HG03135 (cell line): Measurements from ENCODE around the gene AMHR2.

Experiments used
- ATAC-seq: cut with Tn5 transposase; IDR thresholded peaks from one replicate; pipeline ENCODE4 v1.9.1; 2021; ENCODE audit warnings: mild to moderate bottlenecking, moderate library complexity; ENCODE audit not compliant: unreplicated experiment

The AMHR2 gene

DNA sequence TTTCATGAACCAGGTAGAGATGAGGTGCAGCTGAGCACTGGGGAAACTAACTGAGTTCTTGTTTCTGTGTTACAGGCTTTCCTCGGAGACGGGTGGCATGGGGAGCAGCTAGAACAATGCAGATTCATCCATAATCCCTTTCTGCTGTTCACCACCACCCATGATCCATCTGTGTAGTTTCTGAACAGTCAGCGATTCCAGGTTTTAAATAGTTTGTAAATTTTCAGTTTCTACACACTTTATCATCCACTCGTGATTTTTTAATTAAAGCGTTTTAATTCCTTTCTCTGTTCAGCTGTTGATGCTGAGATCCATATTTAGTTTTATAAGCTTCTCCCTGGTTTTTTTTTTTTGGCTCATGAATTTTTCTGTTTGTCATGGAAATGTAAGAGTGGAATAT lies 55.7 kb downstream of the AMHR2 start:
- no peak for ATAC-seq

DNA sequence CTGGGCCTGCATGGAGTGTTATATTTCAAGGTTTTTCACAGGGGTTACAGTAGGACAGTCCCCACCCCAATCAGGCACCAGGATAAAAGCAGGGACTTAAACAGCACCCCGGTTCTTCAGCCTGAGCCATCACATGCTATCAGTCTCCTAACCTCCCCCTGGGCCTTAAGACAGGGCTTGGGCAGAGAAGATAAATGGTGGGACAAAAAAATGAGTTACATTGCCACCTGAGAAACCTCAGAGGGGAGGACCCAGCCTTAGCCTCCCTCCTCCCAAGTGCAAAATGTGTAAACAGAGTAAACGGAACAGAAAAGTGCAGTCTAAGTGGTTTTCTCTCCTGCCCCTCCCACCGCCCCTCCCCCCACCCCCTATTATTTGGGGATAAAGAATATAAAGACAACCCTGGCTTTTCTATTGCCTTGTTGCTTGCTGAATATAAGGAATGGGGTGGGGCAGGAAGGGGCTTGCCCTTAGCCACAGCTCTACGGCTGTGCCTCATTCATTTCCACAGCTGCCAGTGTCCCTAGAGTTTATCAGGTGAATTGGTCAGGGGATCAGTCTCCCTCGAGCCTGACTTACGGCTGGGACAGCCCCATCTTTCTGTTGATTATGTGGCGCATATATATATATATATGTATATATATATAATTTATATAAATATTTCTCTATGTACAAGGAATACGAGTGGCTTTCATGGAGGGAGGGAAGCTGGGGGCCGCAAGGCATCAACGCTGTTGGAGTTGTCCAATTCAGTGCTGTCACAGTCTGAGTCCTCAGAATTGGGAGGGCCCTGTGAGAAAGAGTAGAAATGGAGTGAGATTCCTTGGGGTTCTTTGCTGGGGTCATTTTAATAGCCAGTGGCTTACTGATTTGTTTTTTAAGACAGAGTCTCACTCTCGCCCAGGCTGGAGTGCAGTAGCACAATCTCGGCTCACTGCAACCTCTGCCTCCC lies 57.1 kb downstream of the AMHR2 start:
- ATAC-seq, result no peak
